Ammon's horn (tissue), 1 donor: ENCODE results near the gene CD14.
A peak's percentile ranks its signal among the peaks of the same experiment; 100 is the strongest.
"Not testable (repeated sequence)": the region's sequence is repeated elsewhere in the genome, so short reads cannot be mapped to it uniquely, and the experiment has no call there.

ENCODE experiments used
- DNase-seq: peaks from one replicate; pipeline ENCODE4 v3.0.0-alpha.2; 2016; ENCODE audit warnings: low spot score

Gene CD14

DNA sequence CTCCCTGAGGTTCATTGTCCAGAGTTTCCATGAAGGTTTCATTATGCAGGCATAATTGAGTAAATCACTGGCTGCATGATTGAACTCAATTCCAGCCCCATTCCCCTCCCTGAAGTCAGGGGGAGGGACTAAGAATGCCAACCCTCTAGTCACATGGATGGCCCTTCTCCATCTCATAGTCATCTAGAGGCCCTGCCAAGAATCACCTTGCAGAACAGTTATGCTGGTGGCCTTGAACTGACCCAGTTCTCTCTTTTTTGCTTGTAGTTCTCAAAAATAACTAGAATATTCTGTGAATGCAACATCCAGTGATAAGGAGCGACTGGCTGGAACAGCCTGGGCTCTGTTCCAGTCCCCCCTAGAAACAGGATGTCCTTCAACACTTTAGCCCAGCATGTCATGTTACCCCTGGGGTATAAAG is 36.6 kb downstream of the CD14 start:
- DNase-seq = peak; percentile 64

DNA sequence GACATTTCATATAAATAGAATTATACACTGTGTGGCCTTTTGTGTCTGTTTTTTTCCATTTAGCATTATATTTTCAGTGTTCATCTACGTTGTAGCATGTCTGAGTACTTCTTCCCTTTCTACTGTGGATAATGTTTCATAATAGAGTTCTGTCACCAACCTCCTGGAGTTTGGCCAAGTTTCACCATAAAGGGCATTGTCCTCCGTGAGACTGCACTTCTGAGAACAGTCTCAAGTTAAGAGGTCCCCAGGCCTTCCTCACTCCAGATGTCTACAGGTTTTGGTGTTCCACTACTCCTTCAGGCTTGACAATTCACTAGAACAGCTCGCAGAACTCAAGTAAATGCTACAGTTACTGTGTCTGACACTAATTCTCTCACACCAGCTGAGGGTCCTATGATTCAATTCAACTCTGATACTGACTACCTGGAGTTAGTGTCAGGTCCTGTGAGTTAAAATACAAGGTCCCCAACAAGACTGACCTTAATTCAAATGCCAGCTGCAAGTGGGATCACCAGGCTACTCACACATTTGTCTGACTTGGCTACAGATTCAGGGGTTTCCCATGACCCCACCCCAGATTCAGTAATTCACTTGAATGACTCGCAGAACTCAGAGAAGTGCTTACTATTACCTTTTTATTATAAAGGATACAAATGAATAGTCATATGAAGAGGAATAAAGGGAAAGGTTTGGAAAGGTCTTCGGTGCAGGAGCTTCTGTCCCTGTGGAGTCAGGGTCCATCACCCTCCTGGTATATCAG is 37.3 kb downstream of the CD14 start:
- DNase-seq = peak; percentile 83

DNA sequence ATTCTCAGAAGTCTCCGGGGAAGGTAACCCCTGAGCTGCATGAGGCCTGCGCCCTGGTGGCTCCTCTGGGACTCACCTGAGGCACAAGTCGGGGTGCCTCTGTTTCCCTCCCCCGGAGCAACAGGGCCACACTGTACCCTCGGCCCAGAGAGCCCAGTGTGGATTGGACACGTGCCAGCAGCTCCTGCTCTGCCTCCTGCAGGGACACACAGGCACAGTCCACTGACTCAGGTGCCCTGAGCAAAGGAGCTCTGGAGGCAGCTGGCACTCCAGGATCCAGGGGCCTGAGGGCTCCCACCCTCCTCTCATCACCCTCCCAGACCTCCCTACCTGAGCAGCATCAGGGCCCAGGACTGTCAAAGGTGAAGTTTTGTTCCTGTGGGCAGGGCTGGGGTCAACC is 38.8 kb downstream of the CD14 start:
- DNase-seq = no peak

DNA sequence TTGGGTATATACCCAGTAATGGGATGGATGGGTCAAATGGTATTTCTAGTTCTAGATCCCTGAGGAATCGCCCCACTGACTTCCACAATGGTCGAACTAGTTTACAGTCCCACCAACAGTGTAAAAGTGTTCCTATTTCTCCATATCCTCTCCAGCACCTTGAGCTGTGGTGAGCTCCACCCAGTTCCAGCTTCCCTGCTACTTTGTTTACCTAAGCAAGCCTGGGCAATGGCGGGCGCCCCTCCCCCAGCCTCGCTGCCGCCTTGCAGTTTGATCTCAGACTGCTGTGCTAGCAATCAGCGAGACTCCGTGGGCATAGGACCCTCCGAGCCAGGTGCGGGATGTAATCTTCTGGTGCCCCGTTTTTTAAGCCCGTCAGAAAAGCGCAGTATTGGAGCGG is 39.9 kb downstream of the CD14 start:
- not testable (repeated sequence) for DNase-seq

DNA sequence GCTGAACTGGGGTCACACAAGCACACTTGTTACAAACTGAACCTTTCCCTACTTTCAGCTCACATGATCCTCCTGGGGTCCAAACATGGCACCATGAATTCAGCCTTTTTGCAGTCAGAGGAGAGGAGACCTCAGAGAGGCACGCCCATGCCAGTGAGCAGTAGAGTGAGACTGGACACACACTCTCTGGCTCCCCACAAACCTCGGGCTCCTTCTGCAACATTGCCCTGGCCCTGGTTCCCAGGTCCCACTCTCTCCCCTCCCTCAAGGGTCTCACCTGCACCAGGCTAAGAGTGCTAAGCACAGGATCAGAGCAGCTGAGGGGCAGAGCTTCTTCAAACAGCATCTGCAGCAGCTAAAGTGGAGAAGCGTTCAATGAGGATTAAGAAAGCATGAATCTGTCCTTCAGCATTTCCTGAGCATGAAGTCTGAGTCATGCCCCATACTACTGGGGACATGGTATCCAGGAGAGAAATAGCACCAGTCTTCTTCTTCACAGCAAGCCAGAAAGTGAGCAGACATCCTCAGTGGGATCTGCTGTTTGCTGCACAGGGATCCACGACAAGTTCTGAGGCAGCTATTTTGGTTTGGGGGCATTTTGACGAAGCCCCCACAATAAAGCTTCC is 41.1 kb downstream of the CD14 start:
- DNase-seq = no peak

DNA sequence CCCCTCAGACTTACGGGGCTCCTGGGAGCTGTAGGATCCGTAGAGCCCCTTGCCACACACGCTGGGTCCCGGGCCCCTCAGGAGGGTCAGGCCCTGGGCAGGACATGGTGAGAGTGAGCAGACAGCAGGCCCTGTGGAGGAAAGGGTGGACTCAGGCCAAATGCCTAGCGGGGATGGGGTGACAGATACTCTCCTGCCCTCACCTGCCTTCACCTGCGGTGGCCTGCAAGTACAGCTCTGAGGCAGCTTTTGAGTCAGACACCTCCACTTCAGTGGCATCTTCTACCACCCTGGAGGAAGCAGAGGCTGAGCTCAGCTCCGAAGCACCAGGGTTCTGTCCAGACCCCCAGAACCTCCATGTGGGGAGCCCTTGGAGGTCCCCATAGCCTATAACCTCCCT is 42.1 kb downstream of the CD14 start:
- DNase-seq = no peak

DNA sequence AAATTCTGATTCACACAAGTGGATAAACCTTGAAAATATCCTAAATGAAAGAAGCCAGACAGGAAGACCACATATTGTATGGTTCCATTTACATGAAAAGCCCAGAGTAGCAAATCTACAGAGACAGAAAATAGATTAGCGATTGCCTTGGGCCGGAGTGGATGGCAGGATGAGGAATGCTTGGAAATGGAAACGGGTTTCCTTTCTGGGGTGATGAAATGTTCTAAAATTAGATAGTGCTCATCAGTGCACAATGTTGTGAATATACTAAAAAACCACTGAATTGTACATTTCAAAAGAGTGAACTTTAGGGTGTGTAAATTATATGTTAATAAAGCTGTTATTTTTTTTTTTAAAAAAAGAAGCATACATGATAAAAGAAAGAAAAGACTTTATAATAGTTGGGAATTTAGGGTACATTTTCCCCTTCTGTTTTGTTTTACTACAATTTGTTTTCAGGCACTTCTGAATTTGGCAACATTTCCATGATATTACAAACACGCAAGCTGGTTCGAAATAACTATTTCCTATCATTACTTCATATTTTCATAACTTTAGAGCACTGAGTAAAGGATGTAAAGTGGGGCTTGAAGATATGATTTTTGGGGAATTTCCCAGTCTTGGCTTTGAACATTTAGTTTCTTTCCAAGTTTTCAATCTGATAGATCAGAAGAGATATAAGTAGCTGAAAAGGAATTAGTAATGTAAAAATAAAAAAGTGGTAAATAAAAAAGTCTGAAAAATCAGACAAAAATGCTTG is 44.5 kb downstream of the CD14 start:
- DNase-seq = no peak

DNA sequence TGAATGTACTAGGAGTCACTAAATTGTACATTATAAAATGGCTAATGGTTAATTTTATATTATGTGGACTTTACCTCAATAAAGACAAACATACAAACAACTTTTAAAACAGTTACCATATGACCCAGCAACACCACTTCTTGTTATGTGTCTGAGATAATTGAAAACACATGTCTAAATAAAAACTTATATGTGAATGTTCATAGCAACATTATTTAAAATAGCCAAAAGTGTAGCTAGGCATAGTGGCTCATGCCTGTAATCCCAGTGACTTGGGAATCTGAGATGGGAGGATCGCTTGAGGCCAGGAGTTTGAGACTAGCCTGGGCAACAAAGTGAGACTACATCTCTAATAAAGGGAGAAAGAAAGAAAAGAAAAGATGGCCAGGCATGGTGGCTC is 45.5 kb downstream of the CD14 start:
- no peak for DNase-seq
